ENCODE data around the gene SGCA. TPM values are rescaled to one million over a fixed set of nuclear protein-coding genes. Genes with fewer than 3 reads are reported as not detected.

The SGCA gene
- total and polyA plus RNA-seq, 2 experiments from 2014 or later, result 0.19 TPM; not detected in 1

- no peak for TF ChIP-seq ETS1 (IDR thresholded peaks at IDR 0.05)
- TF ChIP-seq ZNF331 (CRISPR knock-in tag; IDR thresholded peaks at IDR 0.05; ENCODE audit: low read depth), result no peak
- no peak for TF ChIP-seq POLR2AphosphoS5 (IDR thresholded peaks at IDR 0.05; ENCODE audit: low read depth)
Measured at GRCh38 chr17:50165066-50165465, 739 bp upstream of the SGCA start (continued).

GRCh38 chr17:50165466-50165865, 339 bp upstream of the SGCA start:
- Histone ChIP-seq H3K4me1 (ENCODE audit: insufficient read depth) (peaks cover 13% of the 10 kb centered on the region), H3K27ac (ENCODE audit: low read depth) (no peak overlapping the region), H3K9me2 (ENCODE audit: insufficient read depth) (no peaks in the 10 kb centered on the region), H3K4me3 (no peak overlapping the region), H3K79me2 (replicated peaks; ENCODE audit: insufficient read depth) (no peaks in the 10 kb centered on the region), H2AFZ (no peak overlapping the region; the same call in 1 of the 2 replicates), H3K4me2 (no peak overlapping the region), H4K20me1 (replicated peaks; ENCODE audit: insufficient read depth) (no peaks in the 10 kb centered on the region), H3F3A (replicated peaks; ENCODE audit: low read depth) (no peaks in the 10 kb centered on the region; the same call in 1 of the 2 replicates), H3K27me3 (ENCODE audit: insufficient read depth) (peaks cover 10% of the 10 kb centered on the region; the same call in 1 of the 2 replicates), H3K36me3 (ENCODE audit: insufficient read depth) (no peaks in the 10 kb centered on the region)
- no peaks in the 10 kb centered on the region for H3K36me3 Mint-ChIP-seq (ENCODE audit: low read depth)
- TF ChIP-seq ZNF462 (CRISPR knock-in tag; IDR thresholded peaks at IDR 0.05) (no peak), CTCF (conservative IDR thresholded peaks at IDR 0.05; ENCODE audit: low read depth in 2 of 2) (no peak), EZH2 (IDR thresholded peaks at IDR 0.05; ENCODE audit: low read depth, unreplicated experiment) (no peak), EZH2phosphoT487 (IDR thresholded peaks at IDR 0.05; ENCODE audit: unreplicated experiment) (no peak), NANOG (IDR thresholded peaks at IDR 0.05; ENCODE audit: borderline replicate concordance) (no peak), CREB1 (CRISPR knock-in tag; IDR thresholded peaks at IDR 0.05; ENCODE audit: low read depth) (no peak), REST (IDR thresholded peaks at IDR 0.05; ENCODE audit: unreplicated experiment) (no peak), JUNB (IDR thresholded peaks at IDR 0.05; ENCODE audit: unreplicated experiment) (no peak)
- peaks cover 29% of the 10 kb centered on the region for H3K4me1 Mint-ChIP-seq
- H3K9me3 Mint-ChIP-seq, result no peaks in the 10 kb centered on the region; the same call in 2 of the 3 replicates
- DNase-seq (ENCODE audit: low spot score), result no peak
- H3K27ac Mint-ChIP-seq, result no peak overlapping the region
- no peak for ATAC-seq
- peaks cover 17% of the 10 kb centered on the region for H3K27me3 Mint-ChIP-seq (ENCODE audit: insufficient read depth, low read depth, poor library complexity)
- no peak overlapping the region for H3K4me3 Mint-ChIP-seq

Measured in GM23338 (cell line).